Activated naive CD4-positive, alpha-beta T cell treated with Interleukin-2 at 50 U/mL for 16 hours (primary cell): Measurements from ENCODE around the gene KCNK10.

Experiments used
- DNase-seq: peaks from one replicate; pipeline ENCODE4 v3.0.0-alpha.2; 2020

KCNK10 gene

DNA sequence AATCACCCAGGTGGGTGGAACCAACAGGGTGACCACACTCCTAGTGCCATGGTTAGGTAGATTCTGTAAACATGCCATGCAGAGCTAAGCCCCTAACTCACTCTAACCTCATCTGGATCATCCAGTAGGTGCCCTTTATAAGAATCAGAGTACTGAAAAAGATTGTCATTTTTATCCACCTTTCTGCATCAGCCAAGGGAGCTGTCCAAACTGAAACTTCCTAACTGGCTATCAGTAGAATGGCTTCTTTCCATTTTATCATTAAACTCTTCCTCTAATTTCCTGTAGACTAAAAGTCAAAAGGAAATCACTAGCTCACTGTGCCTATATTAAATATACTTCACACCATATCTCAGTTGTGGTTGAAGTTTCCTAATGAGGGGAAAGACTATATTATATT lies 6.5 kb downstream of the KCNK10 start:
- DNase-seq = no peak

DNA sequence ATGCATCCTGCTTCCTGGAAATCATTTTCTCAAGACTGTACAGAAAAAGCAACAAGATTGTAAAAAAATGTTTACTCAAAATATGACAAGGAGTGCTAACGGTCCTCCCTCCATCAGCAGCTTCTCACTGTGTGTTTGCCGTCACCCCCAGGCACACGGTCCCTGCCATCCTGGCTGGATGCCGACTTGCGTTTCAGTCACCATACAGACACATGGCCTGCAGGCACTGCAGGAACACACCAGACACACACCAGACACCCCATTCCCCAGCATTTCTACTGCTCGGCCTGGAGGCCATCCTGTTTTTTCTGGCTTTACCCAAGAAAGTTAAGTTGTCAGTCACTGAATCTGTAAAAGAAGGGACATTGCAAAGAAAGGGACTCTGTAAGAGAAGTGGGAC lies 10.8 kb downstream of the KCNK10 start:
- DNase-seq = no peak

DNA sequence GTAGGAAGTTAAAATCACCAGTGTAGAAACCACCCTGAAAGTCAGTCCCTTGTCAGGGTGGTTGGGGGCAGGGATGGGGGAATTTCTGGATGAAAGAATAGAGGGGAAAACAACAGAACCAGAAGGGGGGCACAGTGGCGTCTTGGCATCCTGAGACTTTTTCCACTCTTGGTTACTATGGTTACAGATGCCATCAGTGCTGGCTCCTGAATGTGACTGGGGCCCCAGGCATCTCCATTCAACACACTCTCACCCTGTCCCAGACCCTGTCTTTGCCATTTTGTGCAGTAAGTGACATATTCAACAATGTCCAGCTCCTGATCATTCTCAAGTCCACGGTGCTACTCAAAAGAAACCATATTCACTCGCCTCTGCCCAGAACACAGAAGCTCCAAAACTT lies 11.3 kb downstream of the KCNK10 start:
- no peak for DNase-seq

DNA sequence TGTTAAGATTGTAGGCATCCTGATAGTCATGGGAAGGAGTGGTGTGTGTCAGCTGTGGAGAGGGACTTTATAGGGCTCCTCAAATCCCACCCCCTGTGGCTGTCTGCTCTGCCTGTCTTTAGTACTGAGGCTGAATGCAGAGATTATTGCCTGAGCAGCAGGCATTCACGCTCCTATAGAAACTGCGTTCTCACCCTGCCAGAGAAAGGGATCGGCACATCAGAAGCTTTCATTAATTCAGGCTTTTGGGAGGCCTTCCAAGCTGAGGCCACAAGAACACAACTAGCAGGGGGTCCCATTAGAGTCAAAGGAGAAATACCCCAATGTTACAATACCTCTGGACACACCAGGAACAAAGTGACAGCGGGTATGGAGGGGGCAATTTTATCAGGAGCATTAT lies 12.6 kb downstream of the KCNK10 start:
- no peak for DNase-seq

DNA sequence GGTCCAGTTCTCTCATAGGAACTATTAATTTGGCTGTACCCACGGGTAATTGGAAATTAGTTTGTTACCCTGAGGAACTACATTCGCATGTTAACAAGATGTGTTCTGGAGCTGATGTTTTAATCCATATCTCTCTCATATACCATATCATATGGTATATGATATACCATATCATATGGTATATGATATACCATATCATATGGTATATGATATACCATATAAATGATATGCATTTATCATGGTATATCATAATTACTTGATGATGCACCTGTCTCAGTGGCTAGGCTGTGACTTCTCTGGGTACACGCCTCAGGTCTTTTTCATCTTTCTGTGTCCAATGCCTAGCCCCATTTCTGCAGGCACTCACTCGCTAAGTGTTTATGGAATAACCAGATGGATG lies 13.0 kb downstream of the KCNK10 start:
- no peak for DNase-seq

DNA sequence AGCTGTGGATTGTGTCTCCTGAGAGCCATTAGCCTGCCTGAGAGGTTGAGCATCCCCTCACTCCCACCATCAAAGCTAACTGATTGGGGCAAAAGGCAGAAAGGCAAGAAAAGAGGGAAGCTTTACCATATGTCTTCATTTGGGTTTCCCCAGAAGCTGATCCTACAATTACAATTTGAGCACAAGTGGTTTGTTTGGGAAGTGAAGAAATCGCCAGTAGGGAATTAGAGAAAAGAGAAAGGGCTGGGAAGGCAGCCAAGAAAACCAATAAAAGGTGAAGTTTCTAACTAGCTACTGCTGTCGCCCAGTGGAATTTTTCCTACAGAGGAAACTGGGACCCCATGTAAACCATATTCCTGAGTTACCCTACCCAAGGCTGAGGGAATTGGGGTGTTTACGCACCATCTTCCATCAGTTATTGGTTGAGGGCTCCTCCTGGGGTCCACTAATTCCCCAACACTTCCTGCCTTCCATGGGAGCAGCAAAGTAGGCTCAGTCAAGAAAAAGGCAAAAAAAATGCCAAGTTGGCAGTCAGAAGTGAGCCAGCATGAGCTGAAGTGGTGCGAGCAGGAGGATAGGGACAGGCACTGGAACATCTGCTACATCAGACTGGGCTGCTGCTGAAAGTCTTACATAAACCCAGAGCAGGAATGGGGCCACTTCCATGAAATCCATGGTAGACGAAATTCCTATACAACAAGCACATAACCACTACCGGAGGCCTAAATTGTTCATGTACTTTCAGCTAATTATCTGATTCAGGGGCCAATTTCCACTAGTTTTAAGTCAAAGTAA lies 17.3 kb downstream of the KCNK10 start:
- no peak for DNase-seq

DNA sequence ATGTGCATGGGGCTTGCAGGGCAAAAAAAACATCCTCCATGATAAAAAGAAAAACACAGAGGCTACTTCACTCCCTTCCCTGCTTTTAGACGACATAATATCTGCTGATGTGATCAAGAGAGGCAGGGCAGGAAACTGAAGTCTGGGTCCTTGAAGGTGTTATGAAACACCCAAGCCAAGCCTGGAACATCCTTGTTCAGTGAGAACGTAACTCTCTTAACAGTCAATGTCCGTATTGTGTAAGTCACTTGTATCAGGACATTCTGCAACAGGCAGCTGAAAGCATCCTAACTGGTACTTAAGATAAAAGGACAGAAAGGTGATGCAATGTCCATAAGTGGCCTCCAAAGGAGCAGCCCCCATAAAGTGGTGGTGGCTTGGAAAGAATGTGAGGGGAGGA lies 20.0 kb downstream of the KCNK10 start:
- DNase-seq = no peak

DNA sequence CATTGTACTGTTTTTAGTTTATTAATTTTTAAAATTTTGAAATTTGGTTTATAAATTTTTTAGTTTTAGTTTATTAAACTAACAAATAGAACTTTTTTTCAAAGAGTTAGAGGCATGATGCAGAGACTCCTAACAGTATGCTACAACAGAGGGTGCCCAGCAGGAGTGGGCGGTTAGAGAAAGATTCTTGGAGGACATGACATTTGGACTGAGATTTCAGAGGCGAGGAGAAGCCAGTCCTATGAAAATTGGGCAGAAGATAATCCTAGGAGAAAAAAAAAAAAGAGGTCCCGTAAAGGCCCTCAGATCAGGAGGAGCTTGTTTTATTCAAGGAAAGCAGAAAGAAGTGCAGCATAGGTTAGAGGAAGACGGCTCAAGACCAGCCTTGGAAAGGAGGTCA lies 21.7 kb downstream of the KCNK10 start:
- DNase-seq = no peak

DNA sequence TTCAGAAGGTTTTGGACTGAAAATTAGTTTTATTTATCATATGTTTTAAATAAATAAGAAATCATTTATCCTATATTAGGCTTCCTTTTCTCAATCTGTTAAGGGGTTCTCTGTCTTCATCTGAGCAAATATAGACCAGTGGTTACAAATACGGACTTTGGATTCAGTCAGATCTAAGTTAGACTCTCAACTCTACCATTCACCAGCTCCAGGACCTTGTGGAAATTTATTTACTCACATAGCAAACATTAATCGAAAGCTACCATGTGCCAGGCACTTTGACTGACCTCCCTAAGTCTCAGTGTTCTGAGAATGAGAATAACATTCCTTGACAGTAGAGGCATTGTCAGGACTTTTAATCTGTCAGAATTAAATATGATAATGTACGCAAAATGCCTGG lies 22.3 kb downstream of the KCNK10 start:
- DNase-seq = no peak

DNA sequence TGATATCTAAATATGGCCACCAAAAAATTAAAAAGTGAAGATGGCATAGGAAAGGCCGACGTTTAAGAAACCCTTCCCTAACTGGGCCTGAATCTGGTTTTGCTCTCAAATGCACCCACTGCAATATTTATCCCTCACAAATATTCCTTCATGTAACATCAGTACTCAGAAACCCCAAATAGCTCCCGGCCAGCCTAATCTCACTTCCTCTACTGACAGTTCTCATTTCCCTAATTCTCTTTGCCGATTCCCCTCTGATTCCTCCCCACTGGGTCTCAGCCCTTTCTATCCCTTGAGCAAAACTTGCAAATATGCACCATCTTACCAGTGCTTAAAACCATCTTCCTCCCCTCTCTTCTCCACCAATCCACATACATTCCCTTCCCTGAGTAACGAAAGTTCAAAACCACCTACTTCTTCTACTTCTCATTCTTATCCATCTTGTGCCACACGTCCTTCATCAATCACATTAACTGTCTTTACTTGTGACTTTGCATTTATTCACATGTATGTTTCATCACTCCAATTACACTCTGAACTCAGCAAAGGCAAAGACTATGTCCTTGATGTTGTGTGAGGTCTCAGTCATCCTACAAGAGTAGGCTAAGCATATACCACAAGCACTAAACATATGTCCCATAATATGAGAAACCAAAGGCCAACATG lies 23.1 kb downstream of the KCNK10 start:
- no peak for DNase-seq

DNA sequence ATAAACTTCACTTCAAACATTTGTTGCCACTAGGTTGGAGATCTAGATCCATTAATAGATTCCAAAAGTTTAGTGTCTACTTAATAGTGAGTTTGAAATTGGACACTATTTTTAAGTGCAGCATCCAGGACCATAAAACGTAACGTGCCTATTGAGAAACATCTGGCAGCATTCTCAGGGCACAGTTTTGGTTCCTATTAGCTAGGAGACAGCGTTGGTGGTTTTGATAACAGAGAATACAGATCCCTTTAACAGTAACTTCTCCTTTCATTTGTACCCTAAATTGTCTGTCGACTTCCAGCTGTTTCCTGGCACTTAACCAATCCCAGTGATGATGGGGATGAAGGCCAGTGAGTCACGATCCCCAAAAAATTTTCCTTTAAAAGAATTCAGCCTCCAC lies 25.8 kb downstream of the KCNK10 start:
- DNase-seq = no peak

DNA sequence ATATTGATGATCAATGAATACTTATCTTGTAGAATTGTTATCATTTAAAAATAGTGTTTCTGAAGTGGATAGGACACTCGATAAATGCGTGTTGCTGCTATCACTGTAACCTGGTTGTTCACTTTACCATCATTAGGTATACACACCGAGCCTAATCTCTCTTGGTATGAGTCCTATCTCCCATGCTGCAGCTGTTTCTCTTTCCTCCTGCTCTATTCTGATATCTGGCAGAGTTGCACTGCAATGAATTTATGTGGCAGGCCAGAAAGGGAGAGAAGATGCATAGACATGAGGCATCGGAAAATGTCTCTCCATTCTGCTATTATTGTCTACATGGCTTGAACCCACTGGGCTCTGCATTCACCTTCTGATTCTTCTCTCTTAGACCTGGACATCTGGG lies 26.7 kb downstream of the KCNK10 start:
- no peak for DNase-seq

DNA sequence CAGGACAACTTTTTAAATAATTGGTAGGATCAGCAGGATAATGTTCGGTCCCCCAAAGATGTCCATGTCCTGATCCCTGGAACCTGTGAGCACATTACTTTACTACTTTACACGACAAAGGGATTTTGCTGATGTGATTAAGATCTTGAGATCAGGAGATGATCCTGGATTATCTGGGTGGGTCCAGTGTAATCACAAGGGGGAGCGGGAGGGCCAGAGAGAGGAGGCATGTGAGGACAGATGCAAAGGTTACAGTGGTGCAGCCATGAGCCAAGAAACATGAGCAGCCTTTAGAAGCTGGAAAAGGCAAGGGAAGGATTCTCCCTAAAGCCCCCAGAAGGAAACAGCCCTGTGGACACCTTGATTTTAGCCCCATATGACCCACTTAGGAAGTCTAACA lies 33.1 kb downstream of the KCNK10 start:
- DNase-seq = no peak

DNA sequence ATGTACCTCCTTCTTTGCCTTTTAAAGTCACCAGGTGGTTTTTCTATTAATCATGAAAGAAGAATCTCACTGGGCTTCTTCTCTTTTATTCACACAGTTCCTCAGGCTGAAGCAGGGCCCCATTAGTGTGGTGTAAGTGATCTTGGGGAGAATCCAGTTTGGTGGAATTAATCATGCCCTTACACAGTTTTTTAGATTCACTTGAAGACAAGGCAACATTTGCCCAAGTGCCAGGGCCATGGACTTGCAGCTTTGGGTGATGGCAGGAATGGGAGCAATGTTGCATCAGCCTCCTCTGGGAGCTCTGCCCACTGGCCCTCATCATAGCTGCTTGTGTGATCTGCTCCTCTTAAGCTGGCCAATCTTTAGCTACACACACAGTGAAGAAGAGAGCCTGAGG lies 33.8 kb downstream of the KCNK10 start:
- no peak for DNase-seq

DNA sequence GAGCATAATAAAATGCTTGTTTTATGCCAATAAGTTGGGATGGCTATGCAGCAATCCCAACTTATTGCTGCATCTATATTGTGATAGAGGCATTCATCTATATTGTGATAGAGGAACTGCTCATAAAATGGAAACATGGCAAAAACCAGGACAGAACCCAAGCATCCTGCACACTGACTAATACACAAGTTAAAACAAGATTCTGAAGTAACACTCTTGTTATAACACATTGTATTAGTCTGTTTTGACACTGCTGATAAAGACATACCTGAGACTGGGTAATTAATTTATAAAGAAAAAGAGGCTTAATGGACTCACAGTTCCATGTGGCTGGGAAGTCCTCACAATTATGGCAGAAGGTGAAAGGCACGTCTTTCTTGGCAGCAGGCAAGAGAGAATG lies 36.8 kb downstream of the KCNK10 start:
- no peak for DNase-seq

DNA sequence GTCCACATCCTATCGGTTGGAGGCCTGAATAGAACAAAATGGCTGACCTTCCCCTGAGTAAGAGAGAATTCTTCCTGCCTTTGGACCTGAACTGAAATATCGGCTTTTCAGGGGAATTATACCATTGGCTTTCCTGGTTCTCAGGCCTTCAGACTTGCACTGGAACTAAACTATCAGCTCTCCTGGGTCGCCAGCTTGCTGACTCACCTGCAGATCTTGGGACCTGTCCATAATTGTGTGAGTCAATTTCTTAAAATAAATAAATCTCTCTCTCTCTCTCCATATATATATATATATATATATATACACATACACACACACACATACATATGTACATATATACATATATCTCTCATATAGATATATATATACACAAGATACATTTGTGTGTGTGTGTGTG lies 41.6 kb downstream of the KCNK10 start:
- DNase-seq = no peak

DNA sequence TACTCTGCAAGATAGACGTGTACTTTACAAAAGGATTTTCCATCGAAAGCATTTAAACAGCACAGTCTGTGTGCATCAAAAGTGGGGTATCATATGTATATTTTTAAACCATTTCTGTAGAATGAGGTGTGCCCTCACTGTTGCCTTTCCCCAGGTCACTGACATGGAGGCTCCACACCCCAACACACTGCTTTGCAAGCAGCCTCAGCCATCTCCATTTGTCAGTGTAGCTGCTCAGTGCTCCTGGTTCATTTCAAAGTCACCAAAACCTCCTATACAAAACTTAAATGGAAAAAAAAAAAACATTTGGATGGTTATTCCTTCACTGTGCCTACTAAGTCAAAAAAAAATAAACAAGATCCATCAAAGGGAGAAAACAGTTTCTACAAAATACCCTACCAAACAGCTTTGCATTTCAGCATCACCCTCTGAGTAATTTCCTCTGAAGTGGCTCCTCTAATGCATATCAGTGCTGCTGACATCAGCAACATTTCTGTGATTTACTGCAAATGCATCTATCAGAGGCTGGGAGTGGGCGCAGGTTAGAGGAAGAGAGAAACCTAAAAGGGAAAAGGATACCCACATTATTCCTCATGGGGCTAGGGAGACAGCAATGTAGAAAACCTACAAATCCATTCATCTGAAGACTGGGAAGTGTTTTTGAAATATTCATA lies 46.0 kb downstream of the KCNK10 start:
- DNase-seq = no peak

DNA sequence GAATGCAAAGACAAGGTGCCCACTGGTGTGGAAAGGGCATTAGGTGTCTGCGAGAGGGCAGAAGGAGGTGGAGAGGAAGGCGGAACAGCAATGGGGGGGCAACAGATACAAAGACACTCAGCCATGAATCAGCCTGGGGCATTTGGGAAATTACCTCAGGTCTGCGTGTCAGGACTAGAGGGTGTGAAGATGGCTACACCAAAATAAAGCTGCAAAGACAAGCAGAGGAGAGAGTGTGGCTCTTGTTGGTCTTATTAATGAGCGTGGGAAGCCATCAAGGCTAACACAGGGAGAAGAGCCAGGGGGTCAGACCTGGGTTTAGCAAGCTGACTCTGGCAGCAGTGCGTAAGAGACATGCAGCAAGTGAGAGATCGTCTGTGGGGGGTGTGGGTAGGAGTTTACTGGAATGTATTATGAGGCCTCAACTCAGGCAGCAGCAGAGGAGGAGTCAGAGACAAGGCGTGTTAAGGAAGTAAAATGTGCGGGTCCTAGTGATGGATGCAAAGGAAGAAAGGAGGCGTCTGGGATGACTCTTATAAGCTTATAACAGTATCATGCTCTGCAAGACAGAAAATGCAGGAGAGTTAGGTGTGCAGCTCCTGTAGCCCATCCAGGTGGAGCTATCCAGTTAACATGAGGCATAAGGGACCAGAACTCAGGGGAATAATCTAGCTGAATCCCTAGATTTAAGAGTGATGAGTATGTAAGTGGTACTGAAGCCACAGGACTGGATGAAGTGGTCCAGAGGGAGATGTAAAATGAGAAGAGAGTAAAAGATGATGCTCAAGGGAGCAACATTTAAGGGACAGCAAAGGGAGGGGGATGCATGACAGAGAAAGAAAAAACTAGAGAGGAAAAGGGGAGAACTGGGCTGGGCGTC lies 50.4 kb downstream of the KCNK10 start:
- no peak for DNase-seq

DNA sequence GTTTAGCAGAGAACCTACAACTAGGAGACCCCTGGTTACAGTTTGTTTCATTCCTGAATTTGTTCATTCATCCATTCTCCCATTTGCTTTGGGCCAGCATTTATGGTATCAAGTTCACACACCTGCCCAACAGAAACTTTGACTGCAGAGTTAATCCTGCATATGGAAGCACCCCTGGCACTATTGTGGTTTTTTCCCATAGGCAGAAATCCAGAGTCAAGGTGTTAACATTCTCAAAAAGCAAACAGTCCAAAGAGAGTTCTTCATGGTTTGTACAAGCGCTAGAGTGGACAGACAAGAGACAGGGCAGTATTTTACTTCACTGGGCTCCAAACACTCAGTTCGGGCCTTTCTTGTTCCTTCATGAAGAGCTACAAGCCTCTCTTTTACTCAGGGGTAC lies 51.9 kb downstream of the KCNK10 start:
- no peak for DNase-seq

DNA sequence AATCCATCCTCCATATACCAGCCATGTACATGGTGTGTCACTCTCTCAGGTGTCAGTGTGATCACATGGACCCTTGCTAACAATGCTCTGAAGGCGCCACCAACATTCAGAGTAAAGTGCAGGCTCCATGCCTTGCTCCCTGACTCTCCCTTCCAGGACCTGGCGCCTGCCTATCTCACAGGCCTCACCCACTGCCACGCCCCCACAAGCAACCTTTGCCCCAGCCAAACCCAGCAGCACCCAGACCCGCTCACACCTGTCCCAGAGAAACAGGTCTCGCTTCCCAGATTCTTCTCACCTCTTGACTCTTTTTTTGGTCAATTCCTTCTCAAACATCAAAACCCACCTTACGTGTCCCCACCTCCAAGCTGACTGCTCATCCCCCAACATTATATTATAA lies 52.3 kb downstream of the KCNK10 start:
- DNase-seq = no peak

DNA sequence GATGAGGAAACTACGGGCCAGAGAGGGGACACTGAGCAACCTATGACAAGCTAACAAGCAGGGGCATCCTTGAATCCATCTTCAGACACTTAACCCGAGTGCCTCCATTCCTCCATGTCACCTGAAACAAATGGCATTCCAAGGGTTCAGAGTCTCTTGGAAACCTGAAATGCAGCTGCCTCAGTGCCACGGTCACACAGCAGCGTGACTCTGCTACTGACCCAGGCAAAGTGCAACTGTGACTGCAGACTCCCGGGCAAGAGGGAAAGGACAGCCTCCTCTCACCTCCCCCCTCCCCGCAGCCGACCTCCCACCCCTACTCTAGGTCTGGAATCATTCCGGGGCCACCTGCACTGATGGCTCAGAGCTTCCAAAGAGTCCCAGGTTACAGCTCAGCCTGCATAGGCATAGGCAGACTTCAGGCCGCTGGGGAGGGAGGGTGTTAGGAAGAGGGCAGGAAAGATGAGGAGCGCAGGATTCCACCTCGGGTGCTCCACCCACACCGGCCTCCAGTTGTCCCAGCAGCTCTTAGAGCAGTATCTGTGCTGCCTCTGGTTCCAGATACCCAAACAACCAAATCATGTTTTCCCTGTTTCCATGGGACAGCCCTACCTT lies 53.2 kb downstream of the KCNK10 start:
- no peak for DNase-seq

DNA sequence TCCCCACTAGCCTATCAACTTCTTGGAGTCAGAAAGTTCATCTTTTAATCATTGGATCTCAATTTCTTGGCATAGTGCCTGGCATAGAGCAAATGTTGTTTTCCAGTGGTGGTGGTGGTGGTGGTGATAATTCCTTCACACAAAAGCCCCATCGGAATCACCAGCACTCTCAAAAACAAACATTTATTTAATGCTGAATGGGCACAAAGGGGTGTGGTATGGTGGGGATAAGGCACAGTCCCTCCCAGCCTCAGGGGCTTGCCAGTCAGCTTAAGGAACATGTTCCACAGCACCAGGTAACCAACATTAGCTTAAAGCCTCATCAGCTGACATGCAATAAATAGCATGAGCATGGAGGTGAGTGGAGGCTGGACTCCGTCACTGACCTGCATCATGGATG lies 56.6 kb downstream of the KCNK10 start:
- DNase-seq = no peak

DNA sequence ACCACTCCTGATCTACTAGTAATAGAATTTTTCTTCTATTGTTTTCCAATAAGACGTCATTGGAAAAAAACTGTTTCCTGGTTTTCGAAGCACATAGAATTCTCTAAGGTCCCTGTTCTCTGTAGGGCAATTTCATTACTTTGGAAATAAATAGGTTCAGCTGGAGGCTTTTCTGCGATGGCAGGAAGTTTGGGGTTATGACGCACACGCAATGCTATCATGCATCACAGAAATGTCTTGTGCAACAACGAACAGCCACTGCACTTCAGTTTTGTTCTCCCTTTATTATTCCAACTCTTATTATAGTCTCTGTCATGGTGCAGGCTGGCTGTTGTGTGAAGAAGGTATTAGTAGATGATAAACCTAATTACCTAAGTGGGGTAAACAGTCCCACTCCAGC lies 59.0 kb downstream of the KCNK10 start:
- DNase-seq = no peak
